GM10266 (cell line): ENCODE results near the gene TMEM178B.
"Not testable (repeated sequence)": the region's sequence is repeated elsewhere in the genome, so short reads cannot be mapped to it uniquely, and the experiment has no call there.

Experiments used
- DNase-seq: peaks from one replicate; pipeline ENCODE4 v3.0.0; 2012; ENCODE audit errors: extremely low spot score
- TF ChIP-seq, protein P1 (sequence below): IDR thresholded peaks from 2 replicates; pipeline ENCODE4 v1.5.1; 2012; ENCODE audit warnings: mild to moderate bottlenecking, low read depth; ENCODE audit not compliant: control insufficient read depth, insufficient read depth; ENCODE audit errors: missing control alignments

The TMEM178B gene

DNA sequence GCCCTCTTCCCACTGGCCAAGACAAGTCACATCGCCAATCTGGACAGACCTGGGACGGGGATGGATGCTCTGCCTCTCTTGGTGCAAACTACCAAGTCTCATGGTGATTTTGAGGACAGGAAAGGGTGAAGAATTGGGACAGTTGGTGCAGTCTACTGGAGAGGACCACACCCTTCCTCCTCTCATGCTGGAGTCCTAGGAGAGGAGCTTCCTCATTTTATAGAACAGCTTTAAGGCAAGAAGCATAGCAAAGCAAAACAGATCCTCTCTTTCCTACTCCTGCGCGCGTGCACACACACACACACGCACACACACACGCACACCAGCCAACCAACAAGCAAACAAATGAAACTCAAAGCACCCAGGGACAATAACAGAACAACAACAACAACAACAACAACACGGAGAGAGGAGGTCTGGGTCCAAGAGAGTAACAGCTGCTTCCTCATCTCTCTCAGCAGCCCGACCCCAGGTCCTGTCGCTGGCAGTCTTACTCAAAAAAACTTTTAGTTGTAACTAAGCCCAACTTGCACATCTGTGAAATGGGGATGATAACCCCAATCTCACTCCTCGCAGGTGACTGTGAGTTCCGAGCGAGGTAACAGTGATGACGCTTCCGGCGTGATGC, 83.4 kb downstream of the TMEM178B start:
- no peak for DNase-seq
- TF ChIP-seq, protein P1, sequence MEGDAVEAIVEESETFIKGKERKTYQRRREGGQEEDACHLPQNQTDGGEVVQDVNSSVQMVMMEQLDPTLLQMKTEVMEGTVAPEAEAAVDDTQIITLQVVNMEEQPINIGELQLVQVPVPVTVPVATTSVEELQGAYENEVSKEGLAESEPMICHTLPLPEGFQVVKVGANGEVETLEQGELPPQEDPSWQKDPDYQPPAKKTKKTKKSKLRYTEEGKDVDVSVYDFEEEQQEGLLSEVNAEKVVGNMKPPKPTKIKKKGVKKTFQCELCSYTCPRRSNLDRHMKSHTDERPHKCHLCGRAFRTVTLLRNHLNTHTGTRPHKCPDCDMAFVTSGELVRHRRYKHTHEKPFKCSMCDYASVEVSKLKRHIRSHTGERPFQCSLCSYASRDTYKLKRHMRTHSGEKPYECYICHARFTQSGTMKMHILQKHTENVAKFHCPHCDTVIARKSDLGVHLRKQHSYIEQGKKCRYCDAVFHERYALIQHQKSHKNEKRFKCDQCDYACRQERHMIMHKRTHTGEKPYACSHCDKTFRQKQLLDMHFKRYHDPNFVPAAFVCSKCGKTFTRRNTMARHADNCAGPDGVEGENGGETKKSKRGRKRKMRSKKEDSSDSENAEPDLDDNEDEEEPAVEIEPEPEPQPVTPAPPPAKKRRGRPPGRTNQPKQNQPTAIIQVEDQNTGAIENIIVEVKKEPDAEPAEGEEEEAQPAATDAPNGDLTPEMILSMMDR = no peak

DNA sequence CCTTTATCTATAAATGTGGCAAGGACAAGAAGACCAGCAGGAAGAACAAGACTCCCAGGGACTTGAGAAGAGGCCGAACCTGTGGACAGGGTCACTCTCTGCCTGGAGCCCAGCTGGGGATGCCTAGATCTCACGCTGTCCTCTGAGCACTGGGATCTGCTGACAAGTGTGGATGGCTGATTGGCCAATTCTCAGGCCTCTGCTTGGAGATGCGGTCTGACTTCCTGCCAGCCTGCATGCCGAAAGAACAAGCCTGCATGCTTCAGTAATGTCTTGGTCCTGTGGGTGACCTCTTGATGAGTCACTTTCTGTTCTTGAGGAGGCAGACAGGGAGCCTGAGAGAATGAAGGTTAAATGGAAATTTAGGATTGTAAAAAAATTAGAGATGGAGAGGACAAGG, 84.7 kb downstream of the TMEM178B start:
- TF ChIP-seq, protein P1 = no peak
- no peak for DNase-seq

DNA sequence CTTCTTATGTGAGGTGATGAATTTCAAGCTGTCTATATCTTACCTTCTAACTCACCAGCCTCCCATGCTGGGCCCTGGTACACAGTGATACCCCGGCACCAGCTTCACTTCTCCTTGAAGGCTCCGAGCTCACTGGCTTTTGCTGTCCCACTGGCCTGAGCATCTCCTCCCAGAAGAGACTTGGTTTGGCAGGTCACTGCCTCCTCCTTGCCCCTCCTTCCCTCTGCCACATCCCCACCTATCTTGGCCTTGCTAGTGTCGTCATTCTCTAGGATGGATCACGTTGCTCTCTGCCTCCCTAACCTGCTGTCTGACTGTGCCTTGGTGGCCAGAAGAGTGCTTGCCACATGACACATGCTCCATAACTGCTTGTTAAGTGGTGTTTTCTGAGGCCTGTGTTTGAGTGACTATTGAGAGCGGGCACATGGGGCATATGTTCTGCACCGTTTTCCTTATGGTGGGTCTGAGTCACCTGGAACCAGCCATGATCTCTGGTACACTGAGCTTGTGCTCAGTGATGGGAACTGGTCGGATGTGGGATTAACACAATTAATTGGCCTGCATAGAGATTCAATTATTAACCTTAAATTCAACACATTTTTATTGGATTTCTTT, 86.5 kb downstream of the TMEM178B start:
- TF ChIP-seq, protein P1 = no peak
- no peak for DNase-seq

DNA sequence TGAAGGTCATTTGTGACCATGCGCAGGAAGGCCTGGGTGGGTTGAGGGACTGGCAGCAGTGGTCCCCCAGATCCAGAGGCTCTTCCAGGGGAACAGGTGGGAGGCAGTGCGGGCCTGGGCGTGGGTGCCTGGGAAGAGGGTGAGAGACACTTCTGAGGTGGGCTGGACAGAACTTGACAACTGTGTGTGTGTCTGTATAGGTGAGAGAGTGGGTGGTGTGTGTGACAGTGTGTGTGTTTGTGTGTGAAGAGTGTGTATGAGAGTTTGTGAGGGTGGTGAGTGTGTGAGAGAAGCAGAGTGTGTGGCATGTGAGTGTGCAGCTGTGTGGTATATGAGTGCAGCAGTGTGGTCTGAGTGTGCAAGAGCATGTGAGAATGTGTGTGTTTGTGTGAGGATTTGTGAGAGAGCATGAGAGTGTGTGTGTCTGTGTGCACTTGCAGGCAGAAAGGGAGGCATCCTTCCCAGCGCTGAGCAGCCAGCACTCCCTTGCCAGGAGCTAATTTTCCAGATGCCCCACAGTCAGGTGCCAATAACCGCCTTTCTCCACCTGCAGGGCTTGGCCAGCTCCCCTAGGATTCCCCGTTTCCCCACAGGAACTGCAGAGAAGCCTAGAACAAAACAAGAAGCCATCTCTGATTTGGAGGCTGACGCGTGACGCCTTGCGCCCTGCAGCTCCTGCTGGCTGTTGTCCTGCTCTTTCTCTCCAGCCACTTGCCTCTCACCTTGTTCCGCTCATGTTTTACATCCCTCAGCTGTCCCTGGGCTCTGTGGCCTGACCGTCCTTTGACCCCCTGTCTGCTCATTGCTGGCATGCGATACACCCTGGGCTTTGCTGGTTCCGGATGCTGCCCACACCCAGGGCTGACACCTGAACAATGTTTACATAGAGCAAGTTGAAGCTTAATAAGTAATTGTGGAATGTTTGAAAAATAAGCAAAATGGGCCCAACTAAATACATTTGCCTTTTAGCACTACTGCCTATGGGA, 88.0 kb downstream of the TMEM178B start:
- TF ChIP-seq, protein P1 = no peak
- no peak for DNase-seq

DNA sequence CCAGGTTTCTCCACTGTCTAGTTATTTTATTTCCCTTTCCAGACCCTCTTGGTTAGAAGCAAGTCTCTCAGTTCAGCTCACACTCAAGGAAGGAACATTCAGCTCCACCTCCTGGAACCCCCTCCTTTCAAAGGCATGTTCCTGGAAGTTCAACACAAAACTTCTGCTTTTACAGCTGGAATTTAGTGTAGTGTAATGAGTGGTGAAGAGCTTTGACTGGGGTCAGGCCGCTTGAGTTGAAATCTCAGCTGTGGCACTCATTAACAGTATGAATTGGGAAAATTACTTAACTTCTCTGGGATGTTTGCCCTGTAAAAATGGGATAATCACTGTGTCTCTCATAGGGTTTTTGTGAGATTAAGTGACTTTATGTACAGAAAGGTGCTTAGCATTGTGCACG, 91.7 kb downstream of the TMEM178B start:
- no peak for DNase-seq
- TF ChIP-seq, protein P1 = no peak

DNA sequence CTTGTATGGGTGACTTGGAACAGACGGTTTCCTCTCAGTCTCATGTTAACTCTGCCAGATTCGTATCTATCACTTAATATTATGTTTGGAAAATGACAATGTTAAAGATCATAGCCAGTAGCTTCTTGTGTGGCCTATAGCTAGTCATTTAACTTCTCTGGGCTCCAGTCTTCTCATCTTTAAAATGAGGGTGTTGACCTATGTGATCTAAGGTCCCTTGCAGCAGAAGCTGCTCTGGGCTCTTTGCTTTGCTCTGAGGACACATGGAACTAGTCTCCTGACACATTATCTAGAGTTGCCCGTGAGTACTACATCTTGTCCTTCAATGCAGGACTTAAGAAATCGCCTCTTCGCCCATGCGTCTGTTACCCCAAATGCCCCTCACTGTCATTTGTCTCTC, 93.1 kb downstream of the TMEM178B start:
- no peak for DNase-seq
- TF ChIP-seq, protein P1 = no peak

DNA sequence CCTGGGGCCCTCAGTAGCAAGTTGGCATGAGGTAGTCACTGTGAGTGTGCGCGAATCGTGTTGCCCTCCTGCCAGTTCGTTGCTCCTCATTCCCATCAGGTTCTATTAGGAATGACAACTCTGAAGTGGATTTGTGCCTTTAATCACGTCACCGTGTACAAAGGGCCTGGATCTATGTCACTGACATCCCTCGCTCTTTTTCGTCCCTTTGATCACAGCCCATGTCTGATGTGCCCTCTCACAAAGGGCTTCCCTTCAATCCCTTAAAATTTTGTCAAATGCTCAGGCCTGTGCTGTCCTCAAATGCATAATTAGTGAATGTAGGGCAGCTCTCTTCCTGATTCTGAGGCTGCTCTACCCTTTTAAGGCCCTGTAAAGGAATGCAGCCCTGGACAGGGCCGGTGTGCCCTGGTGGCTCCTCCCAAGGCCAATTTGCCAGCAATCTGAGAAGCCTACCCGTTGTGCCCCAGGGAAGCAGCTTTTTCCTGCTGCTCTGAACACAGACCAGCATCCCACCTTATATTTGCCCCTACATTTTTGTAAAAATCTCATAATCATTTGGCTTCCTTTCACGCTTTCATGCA, 93.6 kb downstream of the TMEM178B start:
- DNase-seq = no peak
- TF ChIP-seq, protein P1 = no peak

DNA sequence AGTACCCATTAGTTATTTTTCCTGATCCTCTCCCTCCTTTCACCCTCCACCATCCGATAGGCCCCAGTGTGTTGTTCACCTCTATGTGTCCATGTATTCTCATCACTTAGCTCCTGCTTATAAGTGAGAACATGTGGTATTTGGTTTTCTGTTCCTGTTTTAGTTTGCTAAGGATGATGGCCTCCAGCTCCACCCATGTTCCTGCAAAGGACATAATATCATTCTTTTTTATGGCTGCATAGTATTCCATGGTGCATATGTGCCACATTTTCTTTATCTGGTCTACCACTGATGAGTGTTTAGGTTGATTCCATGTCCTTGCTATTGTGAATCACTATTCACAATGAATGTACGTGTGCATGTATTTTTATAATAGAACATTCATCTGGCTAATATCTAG, 95.3 kb downstream of the TMEM178B start:
- not testable (repeated sequence) for DNase-seq

DNA sequence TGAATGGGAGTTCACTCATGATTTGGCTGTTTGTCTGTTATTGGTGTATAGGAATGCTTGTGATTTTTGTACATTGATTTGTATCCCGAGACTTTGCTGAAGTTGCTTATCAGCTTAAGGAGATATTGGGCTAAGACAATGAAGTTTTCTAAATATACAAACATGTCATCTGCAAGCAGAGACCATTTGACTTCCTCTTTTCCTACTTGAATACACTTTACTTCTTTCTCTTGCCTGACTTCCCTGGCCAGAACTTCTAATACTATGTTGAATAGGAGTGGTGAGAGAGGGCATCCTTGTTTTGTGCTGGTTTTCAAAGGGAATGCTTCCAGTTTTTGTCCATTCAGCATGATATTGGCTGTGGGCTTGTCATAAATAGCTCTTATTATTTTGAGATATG, 101.9 kb downstream of the TMEM178B start:
- not testable (repeated sequence) for DNase-seq

DNA sequence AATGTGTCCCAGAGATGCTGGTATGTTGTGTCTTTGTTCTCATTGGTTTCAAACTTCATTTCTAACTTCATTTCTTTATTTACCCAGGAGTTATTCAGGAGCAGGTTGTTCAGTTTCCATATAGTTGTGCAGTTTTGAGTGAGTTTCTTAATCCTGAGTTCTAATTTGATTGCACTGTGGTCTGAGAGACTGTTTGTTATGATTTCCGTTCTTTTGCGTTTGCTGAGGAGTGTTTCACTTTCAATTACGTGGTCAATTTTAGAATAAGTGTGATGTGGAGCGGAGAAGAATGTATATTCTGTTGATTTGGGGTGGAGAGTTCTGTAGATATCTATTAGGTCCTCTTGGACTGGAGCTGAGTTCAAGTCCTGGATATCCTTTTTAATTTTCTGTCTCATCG, 103.3 kb downstream of the TMEM178B start:
- DNase-seq = not testable (repeated sequence)
